ACC112 (cell line): ENCODE results near the gene UCN2.
"Not testable (repeated sequence)": the region's sequence is repeated elsewhere in the genome, so short reads cannot be mapped to it uniquely, and the experiment has no call there.

ENCODE experiments used
- H2AFZ ChIP-seq: fragments of 200-600 bp; sonication (generic); one replicate; pipeline ENCODE4 v1.6.0; 2017; ENCODE audit warnings: antibody characterized with exemption, low read length; ENCODE audit not compliant: unreplicated experiment
- H3K27ac ChIP-seq: fragments of 200-600 bp; sonication (generic); 2 replicates; pipeline ENCODE4 v1.5.1; 2014; ENCODE audit warnings: low read depth, mild to moderate bottlenecking, antibody characterized with exemption, low read length, moderate library complexity
- H3K27me3 ChIP-seq: fragments of 200-600 bp; sonication (generic); 2 replicates; pipeline ENCODE4 v1.6.1; 2014; ENCODE audit warnings: mild to moderate bottlenecking, antibody characterized with exemption, low read length, moderate library complexity, mixed read lengths; ENCODE audit not compliant: insufficient read depth
- H3K36me3 ChIP-seq: fragments of 200-600 bp; sonication (generic); 2 replicates; pipeline ENCODE4 v1.6.1; 2016; ENCODE audit warnings: mild to moderate bottlenecking, antibody characterized with exemption, low read length, moderate library complexity, mixed read lengths; ENCODE audit not compliant: insufficient read depth
- H3K4me1 ChIP-seq: fragments of 200-600 bp; sonication (generic); one replicate; pipeline ENCODE4 v1.6.1; 2016; ENCODE audit warnings: low read length, mixed read lengths; ENCODE audit not compliant: insufficient read depth, unreplicated experiment, control insufficient read depth
- H3K4me3 ChIP-seq: fragments of 200-600 bp; sonication (generic); 2 replicates; pipeline ENCODE4 v1.5.1; 2014; ENCODE audit warnings: mild to moderate bottlenecking, low read depth, low read length
- H3K79me2 ChIP-seq: fragments of 200-600 bp; sonication (generic); one replicate; pipeline ENCODE4 v1.6.0; 2016; ENCODE audit warnings: low read length; ENCODE audit not compliant: control insufficient read depth, unreplicated experiment, insufficient read depth

UCN2 gene

GRCh38 chr3:48536116-48536515, 27.5 kb downstream of the UCN2 start:
- Histone ChIP-seq H2AFZ (no peak overlapping the region), H3K27me3 (no peaks in the 10 kb centered on the region), H3K4me1 (no peaks in the 10 kb centered on the region), H3K36me3 (peaks cover 25% of the 10 kb centered on the region), H3K4me3 (no peak overlapping the region), H3K79me2 (no peaks in the 10 kb centered on the region), H3K27ac (no peak overlapping the region)

- Histone ChIP-seq H3K27ac (no peak overlapping the region), H3K36me3 (peaks cover 25% of the 10 kb centered on the region), H3K27me3 (no peaks in the 10 kb centered on the region), H3K4me1 (no peaks in the 10 kb centered on the region), H3K79me2 (no peaks in the 10 kb centered on the region), H3K4me3 (no peak overlapping the region), H2AFZ (no peak overlapping the region)
Observed at GRCh38 chr3:48535578-48535977, 28.0 kb downstream of the UCN2 start.

GRCh38 chr3:48532977-48533337, 30.6 kb downstream of the UCN2 start:
- H3K27ac ChIP-seq = no peak overlapping the region
- H3K27me3 ChIP-seq = no peaks in the 10 kb centered on the region
- no peaks in the 10 kb centered on the region for H3K79me2 ChIP-seq
- H3K4me1 ChIP-seq = no peaks in the 10 kb centered on the region
- no peak overlapping the region for H3K4me3 ChIP-seq
- peaks cover 27% of the 10 kb centered on the region for H3K36me3 ChIP-seq
- H2AFZ ChIP-seq = no peak overlapping the region

GRCh38 chr3:48532271-48532976, 31.2 kb downstream of the UCN2 start:
- no peak overlapping the region for H3K4me3 ChIP-seq
- no peak overlapping the region for H2AFZ ChIP-seq
- H3K27ac ChIP-seq = no peak overlapping the region
- no peaks in the 10 kb centered on the region for H3K27me3 ChIP-seq
- no peaks in the 10 kb centered on the region for H3K4me1 ChIP-seq
- no peaks in the 10 kb centered on the region for H3K79me2 ChIP-seq
- peaks cover 25% of the 10 kb centered on the region for H3K36me3 ChIP-seq

GRCh38 chr3:48530701-48531100, 32.9 kb downstream of the UCN2 start:
- H2AFZ ChIP-seq = not testable (repeated sequence)

GRCh38 chr3:48528754-48529153, 34.8 kb downstream of the UCN2 start:
- Histone ChIP-seq H3K36me3 (peaks cover 26% of the 10 kb centered on the region; the same call in 1 of the 2 replicates), H2AFZ (no peak overlapping the region), H3K79me2 (no peaks in the 10 kb centered on the region), H3K27ac (no peak overlapping the region), H3K4me3 (no peak overlapping the region), H3K4me1 (no peaks in the 10 kb centered on the region), H3K27me3 (no peaks in the 10 kb centered on the region)

More at GRCh38 chr3:48530701-48531100, 32.9 kb downstream of the UCN2 start:
- H3K36me3 ChIP-seq = peaks cover 28% of the 10 kb centered on the region
- not testable (repeated sequence) for H3K4me1 ChIP-seq, H3K27ac ChIP-seq, H3K4me3 ChIP-seq, H3K27me3 ChIP-seq, H3K79me2 ChIP-seq

- Histone ChIP-seq H2AFZ (no peak overlapping the region), H3K4me3 (no peak overlapping the region), H3K79me2 (no peaks in the 10 kb centered on the region), H3K27me3 (no peaks in the 10 kb centered on the region), H3K36me3 (peaks cover 32% of the 10 kb centered on the region; the same call in 1 of the 2 replicates), H3K27ac (no peak overlapping the region), H3K4me1 (no peaks in the 10 kb centered on the region)
Observed at GRCh38 chr3:48528048-48528447, 35.5 kb downstream of the UCN2 start.

- Histone ChIP-seq H3K4me3 (no peak overlapping the region), H2AFZ (no peak overlapping the region), H3K79me2 (no peaks in the 10 kb centered on the region), H3K36me3 (peaks cover 32% of the 10 kb centered on the region; the same call in 1 of the 2 replicates), H3K27me3 (no peaks in the 10 kb centered on the region), H3K27ac (no peak overlapping the region), H3K4me1 (no peaks in the 10 kb centered on the region)
Observed at GRCh38 chr3:48524970-48525369, 38.6 kb downstream of the UCN2 start.

- Histone ChIP-seq H3K4me3 (no peak overlapping the region), H3K36me3 (peaks cover 14% of the 10 kb centered on the region; the same call in 1 of the 2 replicates), H3K4me1 (no peaks in the 10 kb centered on the region), H3K27ac (no peak overlapping the region), H3K79me2 (no peaks in the 10 kb centered on the region), H2AFZ (no peak overlapping the region), H3K27me3 (no peaks in the 10 kb centered on the region)
Observed at GRCh38 chr3:48521635-48522034, 41.9 kb downstream of the UCN2 start.

- H3K4me1 ChIP-seq = no peaks in the 10 kb centered on the region
- no peaks in the 10 kb centered on the region for H3K27me3 ChIP-seq
- no peak overlapping the region for H3K4me3 ChIP-seq
- H3K27ac ChIP-seq = no peak overlapping the region
- H3K36me3 ChIP-seq = peaks cover 6% of the 10 kb centered on the region; the same call in 1 of the 2 replicates
- H3K79me2 ChIP-seq = no peaks in the 10 kb centered on the region
- no peak overlapping the region for H2AFZ ChIP-seq
Observed at GRCh38 chr3:48519277-48519643, 44.3 kb downstream of the UCN2 start.

GRCh38 chr3:48518638-48519276, 44.8 kb downstream of the UCN2 start:
- Histone ChIP-seq H3K36me3 (peaks cover 6% of the 10 kb centered on the region; the same call in 1 of the 2 replicates), H3K27me3 (no peaks in the 10 kb centered on the region), H3K4me3 (no peak overlapping the region), H3K4me1 (no peaks in the 10 kb centered on the region), H3K27ac (no peak overlapping the region), H3K79me2 (no peaks in the 10 kb centered on the region), H2AFZ (no peak overlapping the region)
